Liver (tissue), 9 donors: Measurements from ENCODE around the gene PTCD2. TPM values are rescaled to one million over a fixed set of nuclear protein-coding genes. Genes with fewer than 3 reads are reported as not detected.

Experiments used
- DNase-seq: peaks from one replicate; pipeline ENCODE4 v3.0.0-alpha.2; 2017; ENCODE audit warnings: low spot score
- H3K27ac ChIP-seq, 2 donors: one replicate each; pipeline ENCODE4 v1.7.0; 2013; ENCODE audit warnings: inconsistent platforms in 2 of 2, low read length in 2 of 2, control low read depth in 1 of 2, low read depth in 1 of 2, mild to moderate bottlenecking in 1 of 2
- H3K27me3 ChIP-seq, 4 donors: one replicate each; pipeline versions ENCODE4 v1.6.1 to v1.7.0; 2013; ENCODE audit warnings: low read length in 3 of 4, inconsistent platforms in 1 of 4, mild to moderate bottlenecking in 1 of 4, moderate library complexity in 1 of 4; ENCODE audit not compliant: control insufficient read depth in 4 of 4, insufficient read depth in 4 of 4
- H3K36me3 ChIP-seq, 4 donors: one replicate each; pipeline versions ENCODE4 v1.6.1 to v1.7.0; 2013; ENCODE audit warnings: low read length in 3 of 4, mild to moderate bottlenecking in 3 of 4, low read depth in 1 of 4, moderate library complexity in 1 of 4; ENCODE audit not compliant: control insufficient read depth in 4 of 4, insufficient read depth in 3 of 4
- H3K4me1 ChIP-seq, 4 donors: one replicate each; pipeline versions ENCODE4 v1.6.1 to v1.7.0; 2013; ENCODE audit warnings: low read length in 3 of 4, mild to moderate bottlenecking in 3 of 4, moderate library complexity in 1 of 4; ENCODE audit not compliant: control insufficient read depth in 4 of 4, insufficient read depth in 4 of 4
- H3K4me3 ChIP-seq, 3 donors: one replicate each; pipeline versions ENCODE4 v1.6.1 to v1.7.0; 2013; ENCODE audit warnings: low read length in 3 of 3, control low read depth in 1 of 3, low read depth in 1 of 3, mild to moderate bottlenecking in 1 of 3
- H3K9ac ChIP-seq, 2 donors: one replicate each; pipeline ENCODE4 v1.7.0; 2013; ENCODE audit warnings: low read length in 2 of 2, mild to moderate bottlenecking in 2 of 2, moderate library complexity in 2 of 2, control low read depth in 1 of 2, low read depth in 1 of 2
- H3K9me3 ChIP-seq, 4 donors: one replicate each; pipeline versions ENCODE4 v1.6.1 to v1.7.0; 2013; ENCODE audit warnings: low read length in 3 of 4; ENCODE audit not compliant: control insufficient read depth in 4 of 4
- EGR1 ChIP-seq, 2 donors: IDR thresholded peaks; 2 replicates each; pipeline ENCODE4 v1.6.1; 2016 to 2018; ENCODE audit warnings: antibody characterized with exemption in 2 of 2, low read depth in 2 of 2
- FOXA1 ChIP-seq: IDR thresholded peaks from 2 replicates; pipeline ENCODE4 v1.6.1; 2016; ENCODE audit warnings: antibody characterized with exemption
- FOXA2 ChIP-seq: IDR thresholded peaks from 2 replicates; pipeline ENCODE4 v1.6.1; 2016; ENCODE audit warnings: antibody characterized with exemption
- HNF4A ChIP-seq, 2 donors: conservative IDR thresholded peaks; 2 replicates each; pipeline ENCODE4 v1.6.1; 2016; ENCODE audit warnings: antibody characterized with exemption in 2 of 2, mild to moderate bottlenecking in 2 of 2
- JUND ChIP-seq, 2 donors: IDR thresholded peaks; 2 replicates each; pipeline ENCODE4 v1.6.1; 2016; ENCODE audit warnings: antibody characterized with exemption in 2 of 2
- NR2F2 ChIP-seq: IDR thresholded peaks from 2 replicates; pipeline ENCODE4 v1.6.1; 2016; ENCODE audit warnings: antibody characterized with exemption
- RAD21 ChIP-seq, 2 donors: IDR thresholded peaks; 2 replicates each; pipeline ENCODE4 v1.6.1; 2016; ENCODE audit warnings: antibody characterized with exemption in 2 of 2, mild to moderate bottlenecking in 2 of 2
- RXRA ChIP-seq, 2 donors: IDR thresholded peaks; 2 replicates each; pipeline ENCODE4 v1.6.1; 2017 to 2018; ENCODE audit warnings: antibody characterized with exemption in 2 of 2, mild to moderate bottlenecking in 1 of 2
- SP1 ChIP-seq: IDR thresholded peaks from 2 replicates; pipeline ENCODE4 v1.6.1; 2018; ENCODE audit warnings: antibody characterized with exemption, mild to moderate bottlenecking
- TAF1 ChIP-seq: conservative IDR thresholded peaks from 2 replicates; pipeline ENCODE4 v1.6.1; 2016; ENCODE audit warnings: antibody characterized with exemption, mild to moderate bottlenecking
- YY1 ChIP-seq: IDR thresholded peaks from 2 replicates; pipeline ENCODE4 v1.6.1; 2016; ENCODE audit warnings: antibody characterized with exemption, mild to moderate bottlenecking
- WGBS: extraction: QIAGEN DNeasy Blood & Tissue Kit; methylation state at CpG from one replicate; pipeline ENCODE4 v1.1.7; 2013; 5-methylcytosine and 5-hydroxymethylcytosine counted together
- polyA plus RNA-seq, 2 donors: library from polyadenylated mRNA; stranded (reverse) in 1 of 2; unstranded in 1 of 2; fragments of 200-250 nt in 1 of 2; fragments of >200 nt in 1 of 2; fragmentation: Nextera tagmentation in 1 of 2; extraction: Ambion mirVana in 1 of 2; gene quantifications; one replicate each; pipeline versions ENCODE4 v1.2.1 to v1.2.3, GENCODE V29; 2013 to 2015
- total RNA-seq, 2 donors: library from RNA; depleted of rRNA; stranded (reverse); fragments of >200 nt; gene quantifications; one replicate each; pipeline ENCODE4 v1.2.3, GENCODE V29; 2014
- TF ChIP-seq, protein P1 (sequence below): IDR thresholded peaks from 2 replicates; pipeline ENCODE4 v1.6.1; 2016; ENCODE audit warnings: antibody characterized with exemption
- TF ChIP-seq, protein P2 (sequence below): fragments of 150-350 bp; IDR thresholded peaks from 2 replicates; pipeline ENCODE4 v1.5.1; 2017; ENCODE audit warnings: improper control_type of control experiment, low read depth, low read length; ENCODE audit not compliant: missing input control
- TF ChIP-seq, protein P3 (sequence below): IDR thresholded peaks from 2 replicates; pipeline ENCODE4 v1.6.1; 2016; ENCODE audit warnings: antibody characterized with exemption, mild to moderate bottlenecking
- TF ChIP-seq, protein P4 (sequence below): IDR thresholded peaks from 2 replicates; pipeline ENCODE4 v1.6.1; 2016; ENCODE audit warnings: antibody characterized with exemption
- TF ChIP-seq, protein P5 (sequence below): IDR thresholded peaks from 2 replicates; pipeline ENCODE4 v1.6.1; 2016; ENCODE audit warnings: antibody characterized with exemption
- donor health status: healthy.
- donor health status: healthy.
- donor health status: healthy.
- donor health status: healthy.
- donor health status: healthy.

Gene PTCD2
- total and polyA plus RNA-seq, 4 donors, result 4.4 to 5.9 (median 5.2) TPM

DNA sequence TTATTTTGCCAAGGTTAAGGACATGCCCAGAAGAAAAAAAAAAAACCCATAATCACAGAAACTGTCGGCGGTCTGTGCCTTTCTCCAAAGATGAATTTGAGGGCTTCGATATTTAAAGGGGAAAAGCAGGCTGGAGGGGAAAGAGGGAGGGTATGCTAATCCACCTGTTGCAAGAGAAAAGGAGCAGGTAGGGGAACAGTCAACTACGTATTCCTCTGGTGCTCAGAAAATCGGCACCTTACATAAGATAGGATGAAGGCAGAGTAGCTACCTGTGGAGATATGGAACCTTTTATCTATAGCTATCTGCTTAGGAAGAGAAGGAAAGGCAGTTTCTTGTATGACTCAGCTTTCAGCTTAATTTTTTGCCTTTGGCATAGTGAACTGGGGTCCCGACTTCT, 77.7 kb downstream of the PTCD2 start:
- Histone ChIP-seq H3K9me3 (peaks cover 5 to 19% (median 8%) of the 10 kb centered on the region in 4 donors), H3K4me3 (no peak overlapping the region), H3K36me3 (no peaks in the 10 kb centered on the region), H3K4me1 (no peaks in the 10 kb centered on the region), H3K9ac (no peak overlapping the region), H3K27me3 (no peaks in the 10 kb centered on the region), H3K27ac (no peak overlapping the region)
- DNase-seq, result no peak
- 71% methylated on average over 6 of the region's 6 CpGs for WGBS
- TF ChIP-seq JUND (IDR thresholded peaks at IDR 0.05), result no peak

DNA sequence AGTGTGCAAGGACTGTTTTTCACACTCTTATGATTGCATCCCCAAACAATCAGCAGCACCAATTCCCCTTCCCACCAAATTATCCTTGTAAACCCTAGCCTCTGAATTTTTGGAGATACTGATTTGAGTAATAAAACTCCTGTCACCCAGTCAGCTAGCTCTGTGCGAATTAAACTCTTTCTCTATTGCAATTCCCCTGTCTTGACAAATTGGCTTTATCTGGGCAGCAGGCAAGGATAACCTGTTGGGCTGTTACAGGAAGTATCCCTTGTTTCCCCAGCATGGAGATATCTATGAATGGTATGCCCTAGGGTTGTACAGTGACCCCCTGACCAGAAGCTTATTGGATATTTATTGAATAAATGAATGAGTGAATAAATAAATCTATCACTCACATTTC, 80.8 kb downstream of the PTCD2 start:
- Histone ChIP-seq H3K9ac (no peak overlapping the region), H3K4me3 (no peak overlapping the region), H3K27me3 (no peaks in the 10 kb centered on the region), H3K9me3 (peaks cover 5 to 19% (median 8%) of the 10 kb centered on the region in 4 donors), H3K36me3 (no peaks in the 10 kb centered on the region), H3K27ac (no peak overlapping the region), H3K4me1 (no peaks in the 10 kb centered on the region)
- 42% methylated on average over 1 of the region's 1 CpG for WGBS
- TF ChIP-seq NR2F2, result no peak
- TF ChIP-seq, protein P1, sequence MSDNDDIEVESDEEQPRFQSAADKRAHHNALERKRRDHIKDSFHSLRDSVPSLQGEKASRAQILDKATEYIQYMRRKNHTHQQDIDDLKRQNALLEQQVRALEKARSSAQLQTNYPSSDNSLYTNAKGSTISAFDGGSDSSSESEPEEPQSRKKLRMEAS, result no peak
- TF ChIP-seq RXRA (IDR thresholded peaks at IDR 0.05), result no peak
- TF ChIP-seq, protein P2, sequence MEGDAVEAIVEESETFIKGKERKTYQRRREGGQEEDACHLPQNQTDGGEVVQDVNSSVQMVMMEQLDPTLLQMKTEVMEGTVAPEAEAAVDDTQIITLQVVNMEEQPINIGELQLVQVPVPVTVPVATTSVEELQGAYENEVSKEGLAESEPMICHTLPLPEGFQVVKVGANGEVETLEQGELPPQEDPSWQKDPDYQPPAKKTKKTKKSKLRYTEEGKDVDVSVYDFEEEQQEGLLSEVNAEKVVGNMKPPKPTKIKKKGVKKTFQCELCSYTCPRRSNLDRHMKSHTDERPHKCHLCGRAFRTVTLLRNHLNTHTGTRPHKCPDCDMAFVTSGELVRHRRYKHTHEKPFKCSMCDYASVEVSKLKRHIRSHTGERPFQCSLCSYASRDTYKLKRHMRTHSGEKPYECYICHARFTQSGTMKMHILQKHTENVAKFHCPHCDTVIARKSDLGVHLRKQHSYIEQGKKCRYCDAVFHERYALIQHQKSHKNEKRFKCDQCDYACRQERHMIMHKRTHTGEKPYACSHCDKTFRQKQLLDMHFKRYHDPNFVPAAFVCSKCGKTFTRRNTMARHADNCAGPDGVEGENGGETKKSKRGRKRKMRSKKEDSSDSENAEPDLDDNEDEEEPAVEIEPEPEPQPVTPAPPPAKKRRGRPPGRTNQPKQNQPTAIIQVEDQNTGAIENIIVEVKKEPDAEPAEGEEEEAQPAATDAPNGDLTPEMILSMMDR, result no peak
- no peak for TF ChIP-seq SP1
- TF ChIP-seq, protein P3, sequence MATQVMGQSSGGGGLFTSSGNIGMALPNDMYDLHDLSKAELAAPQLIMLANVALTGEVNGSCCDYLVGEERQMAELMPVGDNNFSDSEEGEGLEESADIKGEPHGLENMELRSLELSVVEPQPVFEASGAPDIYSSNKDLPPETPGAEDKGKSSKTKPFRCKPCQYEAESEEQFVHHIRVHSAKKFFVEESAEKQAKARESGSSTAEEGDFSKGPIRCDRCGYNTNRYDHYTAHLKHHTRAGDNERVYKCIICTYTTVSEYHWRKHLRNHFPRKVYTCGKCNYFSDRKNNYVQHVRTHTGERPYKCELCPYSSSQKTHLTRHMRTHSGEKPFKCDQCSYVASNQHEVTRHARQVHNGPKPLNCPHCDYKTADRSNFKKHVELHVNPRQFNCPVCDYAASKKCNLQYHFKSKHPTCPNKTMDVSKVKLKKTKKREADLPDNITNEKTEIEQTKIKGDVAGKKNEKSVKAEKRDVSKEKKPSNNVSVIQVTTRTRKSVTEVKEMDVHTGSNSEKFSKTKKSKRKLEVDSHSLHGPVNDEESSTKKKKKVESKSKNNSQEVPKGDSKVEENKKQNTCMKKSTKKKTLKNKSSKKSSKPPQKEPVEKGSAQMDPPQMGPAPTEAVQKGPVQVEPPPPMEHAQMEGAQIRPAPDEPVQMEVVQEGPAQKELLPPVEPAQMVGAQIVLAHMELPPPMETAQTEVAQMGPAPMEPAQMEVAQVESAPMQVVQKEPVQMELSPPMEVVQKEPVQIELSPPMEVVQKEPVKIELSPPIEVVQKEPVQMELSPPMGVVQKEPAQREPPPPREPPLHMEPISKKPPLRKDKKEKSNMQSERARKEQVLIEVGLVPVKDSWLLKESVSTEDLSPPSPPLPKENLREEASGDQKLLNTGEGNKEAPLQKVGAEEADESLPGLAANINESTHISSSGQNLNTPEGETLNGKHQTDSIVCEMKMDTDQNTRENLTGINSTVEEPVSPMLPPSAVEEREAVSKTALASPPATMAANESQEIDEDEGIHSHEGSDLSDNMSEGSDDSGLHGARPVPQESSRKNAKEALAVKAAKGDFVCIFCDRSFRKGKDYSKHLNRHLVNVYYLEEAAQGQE, result no peak
- TF ChIP-seq YY1, result no peak
- TF ChIP-seq TAF1, result no peak
- TF ChIP-seq, protein P4, sequence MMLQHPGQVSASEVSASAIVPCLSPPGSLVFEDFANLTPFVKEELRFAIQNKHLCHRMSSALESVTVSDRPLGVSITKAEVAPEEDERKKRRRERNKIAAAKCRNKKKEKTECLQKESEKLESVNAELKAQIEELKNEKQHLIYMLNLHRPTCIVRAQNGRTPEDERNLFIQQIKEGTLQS, result no peak
- TF ChIP-seq RAD21 (IDR thresholded peaks at IDR 0.05), result no peak
- no peak for TF ChIP-seq HNF4A (conservative IDR thresholded peaks at IDR 0.05)
- TF ChIP-seq FOXA2, result no peak
- DNase-seq, result no peak

DNA sequence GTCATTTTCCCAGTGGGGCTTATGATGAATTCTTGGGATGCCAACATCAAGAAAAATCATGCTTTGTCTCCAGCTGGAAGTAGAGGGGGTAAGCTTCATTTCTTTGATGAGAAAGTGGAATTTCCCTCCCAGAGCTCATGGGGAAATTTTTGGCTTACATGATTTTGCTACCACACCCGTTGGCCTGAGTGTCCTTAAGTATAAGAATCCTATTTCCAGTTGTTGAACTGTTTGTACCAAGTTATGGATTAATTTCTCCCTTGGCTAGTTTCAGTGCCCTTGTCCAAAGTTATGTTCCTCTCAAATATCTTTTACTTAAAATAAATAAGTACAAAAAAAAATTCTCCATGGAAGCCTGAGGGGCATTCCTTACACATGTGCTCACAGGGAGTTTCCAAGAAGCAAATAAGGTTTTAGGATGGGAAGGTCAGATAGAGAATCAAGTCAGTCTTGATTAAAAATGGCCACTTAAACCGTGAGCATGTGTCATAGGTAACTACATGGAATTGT, 82.3 kb downstream of the PTCD2 start:
- Histone ChIP-seq H3K27ac (no peak overlapping the region), H3K9me3 (peaks cover 5 to 19% (median 8%) of the 10 kb centered on the region in 4 donors), H3K4me1 (no peaks in the 10 kb centered on the region), H3K27me3 (no peaks in the 10 kb centered on the region), H3K36me3 (no peaks in the 10 kb centered on the region), H3K4me3 (no peak overlapping the region), H3K9ac (no peak overlapping the region)
- 72% methylated on average over 2 of the region's 2 CpGs for WGBS
- DNase-seq, result no peak
- TF ChIP-seq, protein P4, result no peak
- TF ChIP-seq SP1 (no peak), YY1 (no peak), NR2F2 (no peak), RAD21 (IDR thresholded peaks at IDR 0.05) (no peak), EGR1 (IDR thresholded peaks at IDR 0.05; ENCODE audit: low read depth in 2 of 2) (no peak), HNF4A (conservative IDR thresholded peaks at IDR 0.05) (no peak), FOXA1 (no peak), RXRA (IDR thresholded peaks at IDR 0.05) (no peak), FOXA2 (no peak), TAF1 (no peak), JUND (IDR thresholded peaks at IDR 0.05) (no peak)
- TF ChIP-seq, protein P2, result no peak
- TF ChIP-seq, protein P5, sequence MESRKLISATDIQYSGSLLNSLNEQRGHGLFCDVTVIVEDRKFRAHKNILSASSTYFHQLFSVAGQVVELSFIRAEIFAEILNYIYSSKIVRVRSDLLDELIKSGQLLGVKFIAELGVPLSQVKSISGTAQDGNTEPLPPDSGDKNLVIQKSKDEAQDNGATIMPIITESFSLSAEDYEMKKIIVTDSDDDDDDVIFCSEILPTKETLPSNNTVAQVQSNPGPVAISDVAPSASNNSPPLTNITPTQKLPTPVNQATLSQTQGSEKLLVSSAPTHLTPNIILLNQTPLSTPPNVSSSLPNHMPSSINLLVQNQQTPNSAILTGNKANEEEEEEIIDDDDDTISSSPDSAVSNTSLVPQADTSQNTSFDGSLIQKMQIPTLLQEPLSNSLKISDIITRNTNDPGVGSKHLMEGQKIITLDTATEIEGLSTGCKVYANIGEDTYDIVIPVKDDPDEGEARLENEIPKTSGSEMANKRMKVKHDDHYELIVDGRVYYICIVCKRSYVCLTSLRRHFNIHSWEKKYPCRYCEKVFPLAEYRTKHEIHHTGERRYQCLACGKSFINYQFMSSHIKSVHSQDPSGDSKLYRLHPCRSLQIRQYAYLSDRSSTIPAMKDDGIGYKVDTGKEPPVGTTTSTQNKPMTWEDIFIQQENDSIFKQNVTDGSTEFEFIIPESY, result no peak
